Mammary microvascular endothelial cell (primary cell): ENCODE data around the gene METRNL. TPM values are rescaled to one million over a fixed set of nuclear protein-coding genes. Genes with fewer than 3 reads are reported as not detected.

Source experiments
- total RNA-seq: library from RNA; depleted of rRNA; stranded (reverse); fragments of >200 nt; gene quantifications from 2 replicates; pipeline ENCODE4 v1.2.3, GENCODE V29; 2015

Gene METRNL, protein sequence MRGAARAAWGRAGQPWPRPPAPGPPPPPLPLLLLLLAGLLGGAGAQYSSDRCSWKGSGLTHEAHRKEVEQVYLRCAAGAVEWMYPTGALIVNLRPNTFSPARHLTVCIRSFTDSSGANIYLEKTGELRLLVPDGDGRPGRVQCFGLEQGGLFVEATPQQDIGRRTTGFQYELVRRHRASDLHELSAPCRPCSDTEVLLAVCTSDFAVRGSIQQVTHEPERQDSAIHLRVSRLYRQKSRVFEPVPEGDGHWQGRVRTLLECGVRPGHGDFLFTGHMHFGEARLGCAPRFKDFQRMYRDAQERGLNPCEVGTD
- 28.2 and 35.2 TPM in 2 replicates for total RNA-seq

GRCh38 chr17:83079352-83079747 lies at the start of gene METRNL:
METRNL (plus strand) TSS chr17:83079609; CDS start chr17:83079816, 207 bp downstream.

Other genes starting within 250 kb of the METRNL start
- gene ZNF750, start 239.6 kb upstream of the METRNL start, total RNA-seq = not detected in 2 replicates